ENCODE results near the gene MTHFD1L. TPM values are rescaled to one million over a fixed set of nuclear protein-coding genes. Genes with fewer than 3 reads are reported as not detected.
"Not testable (repeated sequence)": the region's sequence is repeated elsewhere in the genome, so short reads cannot be mapped to it uniquely, and the experiment has no call there.

MTHFD1L gene
- 28.3 TPM for polyA plus RNA-seq (ENCODE audit: insufficient read length)

DNA sequence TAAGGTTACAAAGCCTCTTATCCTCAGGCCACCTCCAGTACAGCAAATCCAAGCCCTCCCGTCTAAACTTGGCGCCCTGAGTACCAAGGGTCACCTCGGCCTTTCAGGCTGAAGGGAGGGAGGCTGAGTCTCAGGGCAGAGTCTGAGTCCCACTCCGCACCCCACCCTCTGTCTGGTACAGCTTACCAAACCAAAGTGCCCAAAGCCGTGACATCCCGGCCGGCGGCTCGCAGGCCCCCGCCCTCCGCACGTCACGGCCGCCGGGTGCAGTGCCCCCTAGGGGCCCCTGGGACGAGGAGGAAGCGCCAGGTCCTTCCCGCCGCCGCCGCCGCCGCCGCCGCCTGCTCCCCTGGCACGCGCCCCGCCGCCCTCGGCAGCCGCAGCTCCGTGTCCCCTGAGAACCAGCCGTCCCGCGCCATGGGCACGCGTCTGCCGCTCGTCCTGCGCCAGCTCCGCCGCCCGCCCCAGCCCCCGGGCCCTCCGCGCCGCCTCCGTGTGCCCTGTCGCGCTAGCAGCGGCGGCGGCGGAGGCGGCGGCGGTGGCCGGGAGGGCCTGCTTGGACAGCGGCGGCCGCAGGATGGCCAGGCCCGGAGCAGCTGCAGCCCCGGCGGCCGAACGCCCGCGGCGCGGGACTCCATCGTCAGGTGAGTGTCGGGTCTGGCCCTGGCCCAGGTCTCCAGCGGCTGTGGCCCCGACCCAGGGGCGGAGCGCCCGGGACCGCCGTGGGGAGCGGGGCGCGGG is at the start of gene MTHFD1L:
Gene MTHFD1L, plus strand, starts transcription at position 297 of the 741 bp plus-strand sequence. Its CDS starts 121 bp downstream, at position 418.
- no peak for DNase-seq (ENCODE audit: low read depth)

- not testable (repeated sequence) for DNase-seq (ENCODE audit: low read depth)
Measured at GRCh38 chr6:150816554-150816953, 48.9 kb upstream of the MTHFD1L start.

DNA sequence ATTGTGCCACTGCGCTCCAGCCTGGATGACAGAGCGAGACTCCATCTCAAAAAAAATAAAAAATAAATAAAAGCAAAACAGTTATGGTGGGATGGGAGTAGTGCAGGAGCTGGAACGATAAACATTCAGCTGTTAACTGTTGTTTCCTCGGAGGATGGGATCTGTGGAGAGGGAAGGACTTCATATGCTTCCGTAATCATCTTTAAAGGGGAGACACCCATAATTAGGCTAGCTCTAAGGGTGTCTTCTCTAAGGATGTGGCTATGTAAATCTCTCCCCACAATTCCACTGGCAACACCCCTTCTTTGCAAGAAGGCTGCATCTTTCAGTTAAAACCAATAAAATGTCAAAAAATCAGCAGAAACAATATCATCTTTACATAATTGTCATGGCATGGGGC is 42.6 kb upstream of the MTHFD1L start:
- no peak for DNase-seq (ENCODE audit: low read depth)

DNA sequence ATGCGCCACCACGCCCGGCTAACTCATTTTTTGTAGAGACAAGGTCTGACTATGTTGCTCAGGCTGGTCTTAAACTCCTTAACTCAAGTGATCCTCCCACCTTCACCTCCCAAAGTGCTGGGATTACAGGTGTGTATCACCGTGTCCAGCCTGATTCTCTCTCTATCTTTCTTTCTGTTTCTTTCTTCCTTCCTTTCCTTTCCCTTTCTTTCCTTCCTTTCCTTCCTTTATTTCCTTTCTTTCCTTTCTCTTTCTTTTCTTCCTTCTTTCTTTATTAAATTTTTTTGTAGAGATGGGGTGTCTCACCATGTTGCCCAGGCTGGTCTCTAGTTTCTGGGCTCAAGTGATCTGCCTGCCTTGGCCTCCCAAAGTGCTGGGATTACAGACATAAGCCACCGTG is 38.7 kb upstream of the MTHFD1L start:
- DNase-seq (ENCODE audit: low read depth): no peak

DNA sequence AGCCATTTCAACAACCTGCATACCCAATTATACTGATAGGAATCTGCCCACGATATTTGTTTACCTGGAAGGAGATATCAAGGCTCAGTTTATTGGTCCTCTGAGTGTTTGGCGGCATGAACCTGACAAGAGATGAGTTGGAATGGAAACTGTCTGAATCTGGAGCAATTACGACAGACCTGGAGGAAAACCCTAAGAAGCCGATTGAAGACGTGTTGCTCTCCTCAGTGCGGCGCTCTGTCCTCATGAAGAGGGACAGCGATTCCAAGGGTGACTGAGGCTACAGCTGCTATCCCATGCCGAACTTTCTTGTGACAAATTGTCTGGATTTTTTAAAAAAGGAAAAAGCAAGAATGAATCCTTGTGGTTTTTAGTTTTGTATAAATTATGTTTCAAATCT is 37.4 kb upstream of the MTHFD1L start:
- not testable (repeated sequence) for DNase-seq (ENCODE audit: low read depth)

- no peak for DNase-seq (ENCODE audit: low read depth)
Measured at GRCh38 chr6:150830439-150831165, 34.9 kb upstream of the MTHFD1L start.

- no peak for DNase-seq (ENCODE audit: low read depth)
Measured at GRCh38 chr6:150831577-150831976, 33.9 kb upstream of the MTHFD1L start.

- no peak for DNase-seq (ENCODE audit: low read depth)
Measured at GRCh38 chr6:150835620-150836019, 29.9 kb upstream of the MTHFD1L start.

GRCh38 chr6:150840185-150840584 is 25.3 kb upstream of the MTHFD1L start:
- DNase-seq (ENCODE audit: low read depth): no peak

GRCh38 chr6:150841189-150841588 is 24.3 kb upstream of the MTHFD1L start:
- DNase-seq (ENCODE audit: low read depth): no peak

DNA sequence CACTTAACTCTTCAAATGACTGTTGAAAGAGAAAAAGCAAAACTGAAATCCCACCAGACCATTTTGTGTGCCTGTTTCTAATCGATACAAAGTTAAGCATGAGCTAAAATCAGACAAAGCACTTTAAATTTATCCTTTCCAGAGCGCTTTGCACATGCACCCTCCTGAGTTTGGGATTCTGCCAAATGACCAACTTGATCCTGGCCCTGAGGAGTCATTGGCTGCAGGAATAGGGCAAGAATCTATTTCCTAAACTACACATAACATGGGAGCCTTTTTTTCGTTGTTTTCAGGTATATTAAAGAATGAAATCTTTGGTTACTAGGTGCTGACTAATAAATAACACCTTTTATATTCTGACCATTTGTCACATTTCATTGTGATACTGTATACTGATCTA is 23.8 kb upstream of the MTHFD1L start:
- no peak for DNase-seq (ENCODE audit: low read depth)

GRCh38 chr6:150844371-150844770 is 21.1 kb upstream of the MTHFD1L start:
- no peak for DNase-seq (ENCODE audit: low read depth)

DNA sequence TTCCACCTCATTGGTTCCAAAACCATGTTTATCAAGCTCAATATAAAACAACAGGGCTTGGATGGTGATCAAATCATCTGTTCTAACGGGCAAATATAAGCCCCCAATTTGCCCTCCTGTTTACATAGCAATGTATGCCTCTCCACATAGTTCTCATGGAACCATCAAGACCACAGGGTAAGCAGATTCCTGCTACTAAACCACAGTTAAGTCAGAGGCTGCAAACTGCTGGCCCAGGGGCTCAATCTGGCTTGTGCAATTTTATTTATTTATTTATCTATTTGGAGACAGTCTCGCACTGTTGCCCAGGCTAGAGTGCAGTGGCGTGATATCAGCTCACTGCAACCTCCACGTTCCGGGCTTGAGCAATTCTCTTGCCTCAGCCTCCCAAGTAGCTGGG is 18.9 kb upstream of the MTHFD1L start:
- DNase-seq (ENCODE audit: low read depth): no peak

- DNase-seq (ENCODE audit: low read depth): no peak
Measured at GRCh38 chr6:150848400-150848799, 17.1 kb upstream of the MTHFD1L start.

GRCh38 chr6:150854392-150854791 is 11.1 kb upstream of the MTHFD1L start:
- not testable (repeated sequence) for DNase-seq (ENCODE audit: low read depth)

DNA sequence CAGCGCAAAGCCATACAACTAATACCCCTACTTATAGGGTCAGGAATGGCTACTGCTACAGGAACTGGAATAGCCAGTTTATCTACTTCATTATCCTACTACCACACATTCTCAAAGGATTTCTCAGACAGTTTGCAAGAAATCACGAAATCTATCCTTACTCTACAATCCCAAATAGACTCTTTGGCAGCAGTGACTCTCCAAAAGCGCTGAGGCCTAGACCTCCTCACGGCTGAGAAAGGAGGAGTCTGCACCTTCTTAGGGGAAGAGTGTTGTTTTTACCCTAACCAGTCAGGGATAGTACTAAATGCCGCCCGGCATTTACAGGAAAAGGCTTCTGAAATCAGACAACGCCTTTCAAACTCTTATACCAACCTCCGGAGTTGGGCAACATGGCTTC is 10.3 kb upstream of the MTHFD1L start:
- DNase-seq (ENCODE audit: low read depth): not testable (repeated sequence)

- DNase-seq (ENCODE audit: low read depth): peak; percentile 90
Measured at GRCh38 chr6:150857062-150857944, 8.2 kb upstream of the MTHFD1L start.

DNA sequence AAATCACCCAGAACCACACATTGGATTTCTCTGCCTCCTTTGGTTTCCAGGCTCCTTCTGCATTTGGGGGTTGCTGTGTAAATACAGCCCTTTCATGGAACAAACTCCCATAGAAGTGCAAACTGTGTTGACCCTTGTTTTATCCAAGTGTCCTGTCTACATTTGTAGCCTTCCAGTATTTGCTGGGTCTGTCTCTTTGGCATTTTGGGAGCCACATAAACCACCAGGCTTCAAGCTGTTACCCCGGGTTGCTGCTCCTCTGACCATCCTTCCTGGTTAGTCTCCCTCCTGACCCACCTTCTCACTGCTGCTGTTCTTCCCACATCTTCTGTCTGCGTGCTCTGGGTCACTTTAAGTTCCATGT is 7.6 kb upstream of the MTHFD1L start:
- DNase-seq (ENCODE audit: low read depth): no peak

DNA sequence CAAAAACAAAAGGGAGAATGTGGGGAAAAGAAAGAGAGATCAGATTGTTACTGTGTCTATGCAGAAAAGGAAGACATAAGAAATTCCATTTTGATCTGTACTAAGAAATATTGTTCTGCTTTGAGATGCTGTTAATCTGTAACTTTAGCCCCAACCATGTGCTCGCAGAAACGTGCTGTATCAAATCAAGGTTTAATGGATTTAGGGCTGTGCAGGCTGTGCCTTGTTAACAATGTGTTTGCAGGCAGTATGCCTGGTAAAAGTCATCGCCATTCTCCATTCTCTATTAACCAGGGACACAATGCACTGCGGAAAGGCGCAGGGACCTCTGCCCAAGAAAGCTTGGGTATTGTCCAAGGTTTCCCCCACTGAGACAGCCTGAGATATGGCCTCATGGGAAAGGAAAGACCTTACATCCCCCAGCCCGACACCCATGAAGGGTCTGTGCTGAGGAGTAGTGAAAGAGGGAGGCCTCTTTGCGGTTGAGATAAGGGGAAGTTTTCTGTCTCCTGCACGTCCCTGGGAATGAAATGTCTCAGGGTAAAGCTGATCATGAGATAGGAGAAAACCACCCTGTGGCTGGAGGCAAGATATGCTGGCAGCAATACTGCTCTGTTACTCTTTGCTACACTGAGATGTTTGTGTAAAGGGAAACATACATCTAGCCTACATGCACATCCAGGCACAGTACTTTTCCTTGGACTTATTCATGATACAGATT is 3.9 kb upstream of the MTHFD1L start:
- not testable (repeated sequence) for DNase-seq (ENCODE audit: low read depth)

GRCh38 chr6:150863213-150863928 is 2.1 kb upstream of the MTHFD1L start:
- DNase-seq (ENCODE audit: low read depth): no peak

DNA sequence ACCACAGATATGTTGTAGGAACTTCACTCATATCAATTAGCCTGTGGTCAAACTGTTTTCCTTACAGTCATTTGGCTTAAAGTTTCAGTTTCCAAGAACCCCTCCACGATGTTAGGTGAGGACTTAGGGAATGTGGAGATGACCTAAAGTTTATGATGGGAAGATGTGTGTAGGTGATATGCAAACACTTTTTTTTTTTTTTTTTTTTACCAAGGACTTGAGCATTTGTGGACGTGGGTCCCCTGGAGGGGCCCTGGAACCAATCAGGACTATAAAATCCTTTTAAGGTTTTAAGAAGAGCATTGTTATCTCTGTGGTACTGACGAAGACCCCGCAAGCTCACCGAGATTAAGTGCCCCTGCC is 478 bp upstream of the MTHFD1L start:
- DNase-seq (ENCODE audit: low read depth): no peak

Measured in forelimb muscle (tissue), 1 donor.